Skin of body (tissue), 2 donors: ENCODE measurements around the gene COL10A1. TPM values are rescaled to one million over a fixed set of nuclear protein-coding genes. Genes with fewer than 3 reads are reported as not detected.
A peak's percentile ranks its signal among the peaks of the same experiment; 100 is the strongest.

Source experiments
- DNase-seq: peaks from one replicate; lab custom pipeline; 2025; lab: John Stamatoyannopoulos, UW
- total RNA-seq: library from RNA; depleted of rRNA; stranded (reverse); fragments of >200 nt; gene quantifications from one replicate; pipeline ENCODE4 v1.2.3, GENCODE V29; 2014

COL10A1 gene
- total RNA-seq, 1 donor from 2014 or later: 0.10 TPM

DNA sequence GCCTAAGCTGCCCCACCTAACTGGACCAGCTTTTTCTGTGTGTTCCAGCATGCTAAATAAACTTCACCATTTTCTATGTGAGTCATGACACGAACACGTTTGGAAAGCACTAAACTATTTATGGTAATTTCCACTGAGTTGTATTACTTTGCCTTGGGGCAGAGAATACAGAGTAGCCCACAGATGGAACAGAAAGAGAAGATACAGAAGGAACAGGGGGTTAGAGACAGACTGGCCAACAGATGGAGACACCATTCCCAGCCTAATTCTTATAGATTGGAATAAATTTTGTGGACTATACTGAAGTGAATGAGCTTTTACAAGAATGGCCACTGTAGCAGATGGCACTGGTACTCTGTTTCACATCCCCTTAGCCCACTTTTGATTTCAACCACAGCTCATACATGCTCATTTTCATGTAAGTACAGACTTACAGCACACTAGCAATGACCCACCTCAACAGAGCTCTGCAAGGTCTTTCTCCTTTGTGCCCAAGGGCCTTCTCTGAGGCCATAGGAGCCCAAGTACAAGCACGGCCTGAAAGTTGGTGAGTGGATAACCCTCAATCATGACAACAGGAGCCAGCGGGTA, 38.4 kb downstream of the COL10A1 start:
- no peak for DNase-seq

- DNase-seq: no peak
Observed at GRCh38 chr6:116084284-116084683, 41.6 kb downstream of the COL10A1 start.

DNA sequence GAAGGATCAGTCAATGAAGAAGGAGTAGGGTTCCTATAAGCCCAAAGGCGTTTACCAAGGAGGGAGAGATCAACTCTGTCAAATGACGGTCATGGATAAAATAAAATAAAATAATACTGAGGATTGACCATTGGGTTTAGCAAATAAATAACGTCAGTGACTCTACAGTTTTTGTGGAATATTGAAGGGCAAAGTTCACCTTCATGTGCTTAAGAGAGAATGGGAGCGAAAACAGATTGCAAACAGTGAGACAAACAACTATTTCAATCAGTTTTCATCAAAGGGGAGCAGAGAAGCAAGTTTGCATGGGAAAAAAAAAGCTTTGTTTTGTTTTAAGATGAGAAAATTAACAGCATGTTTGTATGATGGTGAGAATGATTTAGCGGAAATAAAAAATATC, 42.9 kb downstream of the COL10A1 start:
- no peak for DNase-seq

- DNase-seq: no peak
Observed at GRCh38 chr6:116078945-116079344, 47.0 kb downstream of the COL10A1 start.

DNA sequence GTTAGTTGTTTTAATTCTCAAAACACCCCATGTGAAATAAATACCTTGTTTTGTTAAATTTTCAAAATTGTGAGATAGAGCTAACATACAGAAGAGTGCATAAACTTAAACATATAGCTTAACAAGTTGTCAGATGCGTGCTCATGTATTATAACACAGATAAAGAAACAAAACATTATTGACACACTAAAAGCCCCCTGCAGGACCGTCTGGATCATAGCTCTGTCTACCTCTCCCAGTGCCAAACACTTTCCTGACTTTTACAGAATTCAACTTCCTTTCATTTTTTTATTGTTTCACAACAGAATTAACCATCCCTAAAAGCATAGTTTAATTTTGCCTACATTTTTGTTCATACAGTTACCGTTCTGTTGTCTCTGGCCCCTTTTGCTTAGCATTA, 47.4 kb downstream of the COL10A1 start:
- DNase-seq: no peak

DNA sequence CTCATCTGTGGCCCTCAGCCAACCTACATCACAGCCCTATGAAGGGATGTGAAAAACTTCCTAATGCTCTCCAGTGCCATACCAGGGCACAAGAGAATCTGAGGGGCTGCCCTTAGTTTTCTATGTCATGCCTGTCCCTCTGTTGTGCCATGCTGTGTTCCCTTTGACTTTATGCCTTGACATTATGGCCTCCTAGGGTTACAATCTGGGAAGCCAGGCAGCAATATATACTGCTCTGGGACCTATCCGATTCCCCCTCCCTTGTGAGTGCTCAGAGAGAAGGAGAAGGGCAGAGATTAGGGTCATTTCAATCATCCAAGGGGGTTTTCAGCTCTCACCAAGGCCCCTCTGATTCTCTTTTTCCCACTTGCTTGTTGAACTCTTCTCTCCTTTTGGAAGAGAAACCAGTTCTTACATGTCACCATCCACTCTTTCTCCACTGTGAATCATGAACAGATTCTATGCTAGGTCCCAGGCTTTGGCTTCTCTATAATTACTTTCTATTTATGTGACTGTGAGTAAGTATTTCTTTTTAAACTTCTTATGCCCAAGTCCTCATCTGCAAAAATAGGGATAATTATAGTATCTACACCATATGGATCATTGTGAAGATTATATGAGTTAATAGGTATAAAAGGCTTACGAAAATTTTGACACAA, 51.1 kb downstream of the COL10A1 start:
- DNase-seq: no peak

- DNase-seq: no peak
Observed at GRCh38 chr6:116073765-116074440, 52.0 kb downstream of the COL10A1 start.

DNA sequence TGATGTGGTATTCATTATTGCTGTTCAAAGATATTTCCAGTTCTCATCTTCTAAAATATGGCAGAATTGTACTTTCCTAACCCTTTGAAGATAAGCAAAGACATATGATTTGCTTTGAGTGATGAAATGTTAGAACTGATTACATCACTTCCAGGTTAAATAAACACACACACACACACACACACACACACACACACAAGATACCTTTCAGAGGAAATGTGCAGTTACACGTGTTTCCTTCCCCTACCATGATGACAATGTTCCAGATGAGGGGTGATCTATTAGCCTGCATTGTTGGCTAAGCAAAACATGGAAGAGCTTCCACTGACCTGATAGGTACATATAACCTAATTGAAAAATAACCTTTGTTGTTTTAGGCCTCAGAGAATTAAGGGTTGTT, 53.6 kb downstream of the COL10A1 start:
- DNase-seq: no peak

DNA sequence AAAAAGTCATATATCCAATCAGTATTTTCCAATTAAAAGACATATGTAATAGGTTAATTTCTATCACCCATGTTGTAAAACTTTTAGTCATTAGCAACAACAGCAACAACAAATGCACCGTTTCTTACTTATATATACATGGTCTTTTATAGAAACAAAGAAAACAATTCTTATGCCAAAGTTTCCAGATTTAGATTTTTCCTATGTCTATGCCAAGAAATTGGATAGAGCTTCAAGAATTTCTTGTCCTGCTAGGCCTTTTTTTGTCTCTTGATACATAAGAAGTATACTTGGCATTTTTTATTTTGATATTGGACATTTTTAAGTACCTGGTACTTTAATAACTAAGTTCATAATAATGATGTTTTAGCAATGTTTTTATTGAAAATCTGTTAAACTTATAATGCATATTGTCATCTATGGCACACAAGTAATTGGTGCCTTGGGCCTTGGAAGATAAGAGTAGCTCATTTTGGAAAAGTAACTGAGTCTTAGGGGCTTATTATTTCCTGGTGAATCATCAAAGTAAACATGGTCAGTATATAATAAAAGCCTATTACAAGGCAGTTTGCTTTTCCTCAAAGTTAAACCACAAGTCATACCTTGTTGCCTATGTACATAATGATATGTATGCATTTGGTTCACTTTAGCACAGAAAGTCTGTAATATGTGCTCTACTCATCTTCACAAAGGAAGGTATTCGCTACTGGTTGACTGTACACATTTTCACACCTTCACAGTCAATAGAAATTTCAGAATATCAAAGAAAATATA, 55.1 kb downstream of the COL10A1 start:
- peak; percentile 40 for DNase-seq

- DNase-seq: no peak
Observed at GRCh38 chr6:116070101-116070500, 55.8 kb downstream of the COL10A1 start.

Other genes starting within 250 kb of the COL10A1 start
- gene FRK, start 65.2 kb downstream of the COL10A1 start, total RNA-seq: 3.6 TPM
- 9.0 TPM for gene NT5DC1, start 25.3 kb downstream of the COL10A1 start, total RNA-seq
- 12.2 TPM for gene TSPYL4, start 127.9 kb upstream of the COL10A1 start, total RNA-seq
- gene TSPYL1, start 153.8 kb upstream of the COL10A1 start, total RNA-seq: 56.8 TPM
- gene DSE, start 244.8 kb upstream of the COL10A1 start, total RNA-seq: 40.2 TPM